Left ventricle myocardium inferior (tissue), 1 donor: ENCODE data around the gene SPTSSA. TPM values are rescaled to one million over a fixed set of nuclear protein-coding genes. Genes with fewer than 3 reads are reported as not detected.

Experiments
- DNase-seq: peaks from one replicate; pipeline ENCODE4 v3.0.0-alpha.2; 2020
- H3K27ac ChIP-seq: fragments of 200-600 bp; replicated peaks from 2 replicates; pipeline ENCODE4 v1.8.0; 2021
- H3K27me3 ChIP-seq: fragments of 200-600 bp; 2 replicates; pipeline ENCODE4 v1.8.0; 2021; ENCODE audit warnings: low read depth
- H3K36me3 ChIP-seq: fragments of 200-600 bp; 2 replicates; pipeline ENCODE4 v1.8.0; 2021
- H3K4me1 ChIP-seq: fragments of 200-600 bp; 2 replicates; pipeline ENCODE4 v1.8.0; 2021
- H3K4me3 ChIP-seq: fragments of 200-600 bp; 2 replicates; pipeline ENCODE4 v1.8.0; 2021; ENCODE audit warnings: mild to moderate bottlenecking, moderate library complexity
- H3K9me3 ChIP-seq: fragments of 200-600 bp; replicated peaks from 2 replicates; pipeline ENCODE4 v1.8.0; 2021
- intact Hi-C: fragments of 100-400 bp; cut with micrococcal nuclease; formaldehyde crosslinking; loops from one replicate; pipeline ENCODE4 v1.11.0; 2022
- total RNA-seq: library from RNA; stranded (reverse); fragmentation: NEBNext Ultra II Directional; extraction: Animal tissue kit (Norgen Biotek cat#: 25700); gene quantifications from one replicate; pipeline ENCODE4 v1.2.1, GENCODE V29; 2021
- TF ChIP-seq, protein P1 (sequence below): fragments of 200-600 bp; IDR thresholded peaks from 2 replicates; pipeline ENCODE4 v1.8.0; 2021; ENCODE audit warnings: antibody characterized with exemption, mild to moderate bottlenecking, borderline replicate concordance
- donor health status: DM: no; HTN: yes; CAD: no; lungs with severe emphysema.

The SPTSSA gene
- total RNA-seq, 1 donor from 2014 or later, result 13.5 TPM

DNA sequence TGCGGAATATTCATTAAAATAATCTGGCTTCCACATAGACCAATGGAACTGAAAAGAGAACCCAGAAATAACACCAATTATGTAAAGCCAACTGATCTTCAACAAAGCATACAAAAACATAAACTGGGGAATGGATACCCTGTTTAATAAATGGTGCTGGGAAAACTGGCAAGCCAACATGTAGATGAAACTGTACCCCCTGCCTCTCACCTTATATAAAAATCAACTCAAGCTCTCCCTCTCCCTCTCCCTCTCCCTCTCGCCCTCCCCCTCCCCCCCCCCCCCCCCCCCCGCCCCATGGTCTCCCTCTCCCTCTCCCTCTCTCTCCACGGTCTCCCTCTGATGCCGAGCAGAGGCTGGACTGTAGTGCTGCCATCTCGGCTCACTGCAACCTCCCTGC, 13.1 kb upstream of the SPTSSA start:
- intact Hi-C loops, result no loop called here
- no peaks in the 10 kb centered on the region for H3K9me3 ChIP-seq
- H3K4me1 ChIP-seq, result no peaks in the 10 kb centered on the region
- H3K4me3 ChIP-seq, result no peak overlapping the region
- no peaks in the 10 kb centered on the region for H3K36me3 ChIP-seq
- TF ChIP-seq, protein P1, sequence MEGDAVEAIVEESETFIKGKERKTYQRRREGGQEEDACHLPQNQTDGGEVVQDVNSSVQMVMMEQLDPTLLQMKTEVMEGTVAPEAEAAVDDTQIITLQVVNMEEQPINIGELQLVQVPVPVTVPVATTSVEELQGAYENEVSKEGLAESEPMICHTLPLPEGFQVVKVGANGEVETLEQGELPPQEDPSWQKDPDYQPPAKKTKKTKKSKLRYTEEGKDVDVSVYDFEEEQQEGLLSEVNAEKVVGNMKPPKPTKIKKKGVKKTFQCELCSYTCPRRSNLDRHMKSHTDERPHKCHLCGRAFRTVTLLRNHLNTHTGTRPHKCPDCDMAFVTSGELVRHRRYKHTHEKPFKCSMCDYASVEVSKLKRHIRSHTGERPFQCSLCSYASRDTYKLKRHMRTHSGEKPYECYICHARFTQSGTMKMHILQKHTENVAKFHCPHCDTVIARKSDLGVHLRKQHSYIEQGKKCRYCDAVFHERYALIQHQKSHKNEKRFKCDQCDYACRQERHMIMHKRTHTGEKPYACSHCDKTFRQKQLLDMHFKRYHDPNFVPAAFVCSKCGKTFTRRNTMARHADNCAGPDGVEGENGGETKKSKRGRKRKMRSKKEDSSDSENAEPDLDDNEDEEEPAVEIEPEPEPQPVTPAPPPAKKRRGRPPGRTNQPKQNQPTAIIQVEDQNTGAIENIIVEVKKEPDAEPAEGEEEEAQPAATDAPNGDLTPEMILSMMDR, result no peak
- DNase-seq, result no peak
- no peak overlapping the region for H3K27ac ChIP-seq
- H3K27me3 ChIP-seq, result peaks cover 3% of the 10 kb centered on the region

DNA sequence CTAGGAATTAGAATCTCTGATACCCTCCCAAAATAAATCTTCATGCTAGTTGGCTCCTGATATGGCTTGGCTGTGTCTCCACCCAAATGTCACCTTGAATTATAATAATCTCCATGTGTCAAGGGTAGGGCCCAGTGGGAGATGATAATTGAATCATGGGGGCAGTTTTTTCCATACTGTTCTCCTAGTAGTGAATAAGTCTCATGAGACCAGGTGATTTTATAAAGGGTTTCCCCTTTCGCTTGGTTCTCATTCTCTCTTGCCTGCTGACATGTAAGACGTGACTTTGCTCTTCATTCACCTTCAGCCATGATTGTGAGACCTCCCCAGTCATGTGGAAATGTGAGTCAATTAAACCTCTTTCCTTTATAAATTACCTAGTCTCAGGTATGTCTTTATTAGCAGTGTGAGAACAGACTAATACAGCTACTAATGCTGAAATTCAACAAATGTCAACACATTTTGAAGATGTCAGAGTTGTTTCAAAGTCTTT, 12.2 kb upstream of the SPTSSA start:
- Histone ChIP-seq H3K27me3 (peaks cover 3% of the 10 kb centered on the region), H3K4me1 (no peaks in the 10 kb centered on the region), H3K27ac (no peak overlapping the region), H3K9me3 (no peaks in the 10 kb centered on the region), H3K36me3 (no peaks in the 10 kb centered on the region), H3K4me3 (no peak overlapping the region)
- intact Hi-C loops, result no loop called here
- DNase-seq, result no peak
- TF ChIP-seq, protein P1, result no peak

DNA sequence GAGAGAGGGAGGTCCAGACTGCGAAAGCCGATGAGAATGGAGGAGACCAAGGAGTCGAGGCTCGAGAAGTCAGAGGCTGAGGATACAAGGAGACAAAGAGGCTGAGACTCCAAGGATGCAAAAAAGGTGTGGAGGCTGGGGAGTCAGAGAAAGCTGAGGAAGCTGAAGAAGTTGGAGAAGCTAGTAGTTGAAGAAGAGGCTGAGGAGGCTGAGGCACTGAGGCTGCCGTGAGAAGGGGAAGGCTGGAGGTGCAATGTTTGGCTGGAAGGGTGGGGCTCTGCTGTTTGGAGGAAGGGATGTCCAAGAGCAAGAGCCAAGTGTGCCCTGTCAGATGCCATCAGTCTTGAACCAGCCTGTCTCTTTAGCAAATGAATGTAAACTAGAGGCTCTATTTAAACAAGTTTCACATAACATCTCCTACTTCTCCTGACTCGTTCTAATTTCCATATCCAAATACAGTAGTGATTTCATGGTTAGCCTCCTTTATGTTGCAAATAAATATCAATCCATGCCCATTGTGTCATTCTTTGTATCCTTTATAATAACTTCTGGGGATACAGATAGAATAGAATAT, 10.8 kb upstream of the SPTSSA start:
- Histone ChIP-seq H3K27me3 (peaks cover 3% of the 10 kb centered on the region), H3K27ac (no peak overlapping the region), H3K4me3 (no peak overlapping the region), H3K36me3 (no peaks in the 10 kb centered on the region), H3K9me3 (no peaks in the 10 kb centered on the region), H3K4me1 (no peaks in the 10 kb centered on the region)
- intact Hi-C loops, result no loop called here
- DNase-seq, result no peak
- TF ChIP-seq, protein P1, result no peak

DNA sequence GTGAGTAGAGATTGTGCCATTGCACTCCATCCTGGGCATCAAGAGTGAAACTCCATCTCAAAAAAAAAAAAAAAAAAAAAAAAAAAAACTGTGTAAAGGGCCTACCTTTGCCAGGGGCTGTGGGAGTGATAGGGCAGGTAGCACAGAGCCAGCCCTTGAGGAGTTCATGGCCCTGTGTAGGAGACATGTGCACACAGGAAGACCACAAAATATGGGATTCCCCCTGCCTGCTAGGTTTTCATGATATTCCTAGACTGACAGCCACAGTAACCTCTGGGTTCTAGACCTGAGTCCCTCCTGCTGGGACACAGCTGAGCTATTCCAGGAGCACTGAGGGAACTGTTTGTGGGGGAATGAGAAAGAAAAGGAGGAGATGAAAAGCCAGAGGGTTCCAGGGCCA, 8.3 kb upstream of the SPTSSA start:
- Histone ChIP-seq H3K4me1 (no peaks in the 10 kb centered on the region), H3K27me3 (peaks cover 3% of the 10 kb centered on the region), H3K27ac (no peak overlapping the region), H3K9me3 (no peaks in the 10 kb centered on the region), H3K4me3 (no peak overlapping the region), H3K36me3 (no peaks in the 10 kb centered on the region)
- intact Hi-C loops, result no loop called here
- no peak for DNase-seq
- TF ChIP-seq, protein P1, result no peak

DNA sequence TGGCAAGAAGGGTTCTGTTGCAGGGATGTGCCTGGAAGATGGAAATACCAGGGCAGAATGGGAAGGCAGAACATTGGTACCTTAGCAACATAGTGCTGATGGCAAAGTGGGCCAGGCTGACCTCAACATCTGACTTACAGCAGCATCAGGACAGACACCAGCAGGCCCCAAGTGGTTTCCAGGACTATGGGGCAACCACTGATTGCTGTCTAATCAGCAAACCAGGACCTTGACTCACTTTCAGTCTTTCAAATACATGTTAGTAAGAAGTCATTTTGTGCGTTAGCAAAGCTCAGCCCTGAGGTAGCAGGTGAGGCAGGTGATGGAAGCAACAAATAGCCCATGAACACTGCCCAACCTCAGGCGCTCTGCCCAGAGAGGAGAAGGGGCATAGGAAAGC, 4.7 kb upstream of the SPTSSA start:
- Histone ChIP-seq H3K4me1 (peaks cover 4% of the 10 kb centered on the region), H3K27ac (no peak overlapping the region), H3K27me3 (no peaks in the 10 kb centered on the region), H3K4me3 (no peak overlapping the region), H3K36me3 (no peaks in the 10 kb centered on the region), H3K9me3 (no peaks in the 10 kb centered on the region)
- intact Hi-C loops, result no loop called here
- no peak for DNase-seq
- TF ChIP-seq, protein P1, result no peak
